Endothelial cell of umbilical vein (primary cell): ENCODE measurements around the gene PRR3. TPM values are rescaled to one million over a fixed set of nuclear protein-coding genes. Genes with fewer than 3 reads are reported as not detected.

Experiments used
- BruUV-seq: library from RNA; stranded (reverse); fragments of 400-500 nt; replicated peaks from 2 replicates; lab custom pipeline; 2021; lab: Mats Ljungman, UMichigan
- CTCF ChIA-PET: fragments of 300-600, 350-600 bp; sonication (Branson Sonifier 250); formaldehyde crosslinking; loops from one replicate; lab custom pipeline; 2021; ENCODE audit warnings: antibody characterized with exemption, inconsistent platforms; lab: Charles Lee
- POLR2A ChIA-PET: fragments of 300-600, 350-600 bp; sonication (Branson Sonifier 250); formaldehyde crosslinking; loops from one replicate; lab custom pipeline; 2021; ENCODE audit warnings: antibody characterized with exemption, inconsistent platforms; lab: Charles Lee
- DNase-seq: peaks from one replicate; pipeline ENCODE4 v3.0.0-alpha.2; 2011; ENCODE audit warnings: low read depth, low spot score
- FAIRE-seq: peaks from 2 replicates; lab custom pipeline; 2011; peaks lifted over from hg19 to GRCh38; lab: Jason Lieb, UNC
- H2AFZ ChIP-seq: 2 replicates; pipeline ENCODE4 v1.6.0; 2012; ENCODE audit warnings: low read depth, low read length, control low read depth, inconsistent platforms
- H3K27ac ChIP-seq: 2 replicates; pipeline ENCODE4 v1.5.1; 2011; ENCODE audit warnings: low read depth, mild to moderate bottlenecking, control low read depth, low read length, moderate library complexity; ENCODE audit not compliant: insufficient read depth
- H3K27me3 ChIP-seq, 2 experiments: 2 replicates each; pipeline versions ENCODE4 v1.6.0 to v1.6.1; 2011; ENCODE audit warnings: low read length in 2 of 2, mixed read lengths in 1 of 2; ENCODE audit not compliant: control insufficient read depth in 2 of 2, insufficient read depth in 2 of 2
- H3K36me3 ChIP-seq, 2 experiments: 2 replicates in 1 of 2; 3 replicates in 1 of 2; pipeline ENCODE4 v1.5.1; 2011; ENCODE audit warnings: low read length in 2 of 2, mild to moderate bottlenecking in 1 of 2, moderate library complexity in 1 of 2; ENCODE audit not compliant: control insufficient read depth in 2 of 2, insufficient read depth in 2 of 2; ENCODE audit errors: extremely low read depth in 1 of 2
- H3K4me1 ChIP-seq: 3 replicates; pipeline ENCODE4 v1.5.1; 2011; ENCODE audit warnings: mild to moderate bottlenecking, low read length; ENCODE audit not compliant: control insufficient read depth, insufficient read depth; ENCODE audit errors: extremely low read depth
- H3K4me2 ChIP-seq: 2 replicates; pipeline ENCODE4 v1.6.1; 2011; ENCODE audit warnings: low read length, control low read depth, mixed read lengths; ENCODE audit not compliant: insufficient read depth
- H3K4me3 ChIP-seq, 3 experiments: fragments of 200-600 bp in 1 of 3; sonication (generic), shearing (Covaris generic) in 1 of 3; replicated peaks in 1 of 3; 2 replicates each; pipeline ENCODE4 v1.5.1; 2011 to 2016; ENCODE audit warnings: control low read depth in 3 of 3, low read length in 3 of 3, mild to moderate bottlenecking in 2 of 3, inconsistent platforms in 1 of 3, low read depth in 1 of 3, moderate library complexity in 1 of 3; ENCODE audit not compliant: insufficient read depth in 1 of 3
- H3K79me2 ChIP-seq: 2 replicates; pipeline ENCODE4 v1.6.0; 2012; ENCODE audit warnings: low read length, inconsistent platforms; ENCODE audit not compliant: control insufficient read depth, insufficient read depth
- H3K9ac ChIP-seq: replicated peaks from 2 replicates; pipeline ENCODE3; 2011; ENCODE audit warnings: low read length, control low read depth; ENCODE audit not compliant: insufficient read depth; ENCODE audit errors: extremely low read depth
- H3K9me1 ChIP-seq: replicated peaks from 3 replicates; pipeline ENCODE4 v1.6.0; 2011; ENCODE audit warnings: mild to moderate bottlenecking, low read length; ENCODE audit not compliant: control insufficient read depth, insufficient read depth; ENCODE audit errors: extremely low read depth
- H3K9me3 ChIP-seq: replicated peaks from 2 replicates; pipeline ENCODE4 v1.5.1; 2012; ENCODE audit warnings: low read length, inconsistent platforms; ENCODE audit not compliant: control insufficient read depth, insufficient read depth
- H4K20me1 ChIP-seq: replicated peaks from 2 replicates; pipeline ENCODE3; 2011; ENCODE audit warnings: mild to moderate bottlenecking, low read length; ENCODE audit not compliant: control insufficient read depth, insufficient read depth; ENCODE audit errors: extremely low read depth
- CTCF ChIP-seq, 2 donors: IDR thresholded peaks; 1 replicate in 1 of 2; 2 replicates in 1 of 2; pipeline ENCODE4 v1.5.1; 2011; ENCODE audit warnings: low read length in 2 of 2, mild to moderate bottlenecking in 2 of 2, moderate library complexity in 2 of 2, control low read depth in 1 of 2, inconsistent platforms in 1 of 2, low read depth in 1 of 2; ENCODE audit not compliant: insufficient read depth in 1 of 2; ENCODE audit errors: extremely low read depth in 1 of 2
- EZH2 ChIP-seq: IDR thresholded peaks from 2 replicates; pipeline ENCODE4 v1.6.1; 2012; ENCODE audit warnings: borderline replicate concordance, low read depth, mild to moderate bottlenecking, moderate library complexity, low read length, inconsistent platforms; ENCODE audit not compliant: severe bottlenecking
- FOS ChIP-seq: IDR thresholded peaks from 2 replicates; pipeline ENCODE4 v1.6.1; 2011; ENCODE audit warnings: mild to moderate bottlenecking, low read length, moderate library complexity, borderline replicate concordance; ENCODE audit not compliant: insufficient read depth
- GATA2 ChIP-seq: IDR thresholded peaks from 2 replicates; pipeline ENCODE4 v1.7.0; 2011; ENCODE audit warnings: low read depth, mild to moderate bottlenecking, moderate library complexity, mixed read lengths, low read length; ENCODE audit not compliant: insufficient read length, insufficient read depth
- JUN ChIP-seq: IDR thresholded peaks from 2 replicates; pipeline ENCODE4 v1.6.1; 2011; ENCODE audit warnings: borderline replicate concordance, low read depth; ENCODE audit not compliant: insufficient read length, insufficient read depth
- MAX ChIP-seq: IDR thresholded peaks from 2 replicates; pipeline ENCODE4 v1.6.1; 2011; ENCODE audit not compliant: insufficient read depth, insufficient read length
- MYC ChIP-seq: IDR thresholded peaks from one replicate; pipeline ENCODE4 v1.6.1; 2011; ENCODE audit warnings: mild to moderate bottlenecking, low read depth, low read length
- POLR2AphosphoS5 ChIP-seq: IDR thresholded peaks from 2 replicates; pipeline ENCODE4 v1.6.1; 2012; ENCODE audit warnings: low read depth, mild to moderate bottlenecking, control low read depth, low read length, moderate library complexity; ENCODE audit not compliant: insufficient read depth
- dilution Hi-C: fragments of 300-500 bp; cut with MboI; formaldehyde crosslinking; loops from one replicate; pipeline ENCODE4 v1.15.0; 2019; ENCODE audit warnings: low sequenced_read_pairs; ENCODE audit not compliant: extremely low pct_ligation_motif_present
- intact Hi-C: fragments of 100-400 bp; cut with micrococcal nuclease; formaldehyde crosslinking; loops from one replicate; pipeline ENCODE4 v1.10.0; 2022
- polyA plus RNA-seq, 4 experiments: library from polyadenylated mRNA; depleted of rRNA in 3 of 4; stranded (reverse) in 3 of 4; unstranded in 1 of 4; fragments of >200 nt; gene quantifications; 2 replicates each; pipeline versions ENCODE4 v1.2.1 to v1.2.3, GENCODE V29; 2011 to 2012; ENCODE audit warnings: missing spikeins in 1 of 4
- total RNA-seq: library from RNA; stranded (reverse); gene quantifications from 2 replicates; pipeline ENCODE4 v1.2.3, GENCODE V29; 2021

PRR3 gene
- total and polyA plus RNA-seq, 2 donors (not counting 3 experiments of a cell fraction or from before 2014, with no cell fraction given), result 10.6 to 22.3 TPM

- TF ChIP-seq CTCF (IDR thresholded peaks at IDR 0.05; ENCODE audit: extremely low read depth in 1 of 2, insufficient read depth in 1 of 2, low read depth in 1 of 2, low read length in 2 of 2) (peak; percentile 23 to 35), EZH2 (no peak)
- Histone ChIP-seq H3K36me3 (peaks cover 0 to 7% of the 10 kb centered on the region in 2 experiments), H3K4me2 (peak overlapping the region; percentile 92), H3K4me3 (no peak overlapping the region), H3K9ac (peak overlapping the region; percentile 34), H3K4me1 (peaks cover 29% of the 10 kb centered on the region), H3K9me1 (no peaks in the 10 kb centered on the region), H2AFZ (no peak overlapping the region), H3K27ac (peak overlapping the region; percentile 81), H3K9me3 (no peaks in the 10 kb centered on the region), H3K27me3 (no peaks in the 10 kb centered on the region), H4K20me1 (no peaks in the 10 kb centered on the region), H3K79me2 (no peaks in the 10 kb centered on the region)
- intact Hi-C loops (loop anchor here (5.0 kb wide), 3 partner anchors 129 to 544 kb away; partner anchors contain the start of gene DHX16), dilution Hi-C loops (no loop called here)
- DNase-seq (peak; percentile 49), FAIRE-seq (peak; percentile 57)
- CTCF ChIA-PET, result interaction anchor here (1.0 to 13.7 kb wide), 16 partner anchors 9 to 544 kb away, joined by 5 to 522 read pairs (median 15); partner anchors contain the start of genes ABCF1, DHX16, GNL1 and PRR3
- TSS peak; percentile 7 for BruUV-seq
- POLR2A ChIA-PET, result interaction anchor here (1.6 to 2.5 kb wide), 2 partner anchors 47 to 53 kb away, joined by 5 to 9 read pairs; no protein-coding TSS in a partner anchor
Observed at GRCh38 chr6:30542915-30543314, 14.2 kb upstream of the PRR3 start.

GRCh38 chr6:30543821-30544220, 13.3 kb upstream of the PRR3 start:
- Histone ChIP-seq H3K4me2 (no peak overlapping the region), H3K36me3 (peaks cover 0 to 9% of the 10 kb centered on the region in 2 experiments), H3K4me3 (no peak overlapping the region), H2AFZ (no peak overlapping the region), H3K9ac (no peak overlapping the region), H3K9me3 (no peaks in the 10 kb centered on the region), H4K20me1 (no peaks in the 10 kb centered on the region), H3K27me3 (no peaks in the 10 kb centered on the region), H3K27ac (no peak overlapping the region), H3K9me1 (no peaks in the 10 kb centered on the region), H3K79me2 (no peaks in the 10 kb centered on the region), H3K4me1 (peaks cover 29% of the 10 kb centered on the region)
- TF ChIP-seq JUN, result no peak
- TF ChIP-seq POLR2AphosphoS5, result no peak
- no peak for TF ChIP-seq CTCF (IDR thresholded peaks at IDR 0.05; ENCODE audit: extremely low read depth in 1 of 2, insufficient read depth in 1 of 2, low read depth in 1 of 2, low read length in 2 of 2)
- TF ChIP-seq MAX, result no peak
- no peak for TF ChIP-seq GATA2
- TF ChIP-seq EZH2, result no peak
- no peak for TF ChIP-seq MYC
- TF ChIP-seq FOS, result no peak
- intact Hi-C loops, result loop anchor here (1.0 to 5.0 kb wide), 5 partner anchors 11 to 543 kb away; partner anchors contain the start of gene DHX16
- no peak for DNase-seq
- no peak for FAIRE-seq
- dilution Hi-C loops, result no loop called here
- no TSS peak for BruUV-seq
- POLR2A ChIA-PET, result no interaction called here
- CTCF ChIA-PET, result interaction anchor here (1.3 to 13.7 kb wide), 17 partner anchors 11 to 543 kb away, joined by 4 to 522 read pairs (median 17); partner anchors contain the start of genes ABCF1, DHX16, GNL1 and PRR3
